Epithelial cell of proximal tubule (primary cell): ENCODE measurements around the gene CENPU. TPM values are rescaled to one million over a fixed set of nuclear protein-coding genes. Genes with fewer than 3 reads are reported as not detected.

ENCODE experiments used
- DNase-seq: peaks from one replicate; pipeline ENCODE4 v3.0.0-alpha.2; 2011; ENCODE audit warnings: low read depth
- H3K4me3 ChIP-seq: 2 replicates; pipeline ENCODE4 v1.5.1; 2011; ENCODE audit warnings: low read depth, mild to moderate bottlenecking, low read length
- CTCF ChIP-seq: conservative IDR thresholded peaks from 2 replicates; pipeline ENCODE4 v1.5.1; 2012; ENCODE audit warnings: low read depth, mild to moderate bottlenecking, low read length
- total RNA-seq: library from RNA; depleted of rRNA; stranded (reverse); fragments of >200 nt; gene quantifications from 2 replicates; pipeline ENCODE4 v1.2.3, GENCODE V29; 2015

Gene CENPU
- total RNA-seq, 1 donor from 2014 or later = 75.8 TPM

- TF ChIP-seq CTCF = no peak
- no peak for DNase-seq
- no peak overlapping the region for H3K4me3 ChIP-seq
These were observed 20.0 kb downstream of the CENPU start for GRCh38 chr4:184713887-184714286.

DNA sequence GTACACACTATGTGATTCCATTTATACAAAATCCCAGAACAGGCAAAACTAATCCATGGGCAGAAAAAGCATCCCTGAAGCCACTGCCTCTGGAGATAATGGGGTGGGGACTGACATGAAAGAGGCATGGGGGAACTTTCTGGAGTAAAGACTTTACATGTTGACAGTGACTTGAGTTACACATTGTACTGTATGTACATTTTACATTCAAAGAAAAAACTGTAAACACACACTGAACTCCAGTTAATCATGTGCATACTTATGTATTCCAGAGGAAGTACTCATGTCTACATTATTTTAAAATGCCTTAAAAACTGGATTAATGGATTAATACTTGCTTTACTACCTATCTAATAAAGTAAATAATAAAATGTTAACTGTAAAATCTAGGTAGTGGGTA lies 21.6 kb downstream of the CENPU start:
- DNase-seq = no peak
- H3K4me3 ChIP-seq = no peak overlapping the region
- no peak for TF ChIP-seq CTCF

DNA sequence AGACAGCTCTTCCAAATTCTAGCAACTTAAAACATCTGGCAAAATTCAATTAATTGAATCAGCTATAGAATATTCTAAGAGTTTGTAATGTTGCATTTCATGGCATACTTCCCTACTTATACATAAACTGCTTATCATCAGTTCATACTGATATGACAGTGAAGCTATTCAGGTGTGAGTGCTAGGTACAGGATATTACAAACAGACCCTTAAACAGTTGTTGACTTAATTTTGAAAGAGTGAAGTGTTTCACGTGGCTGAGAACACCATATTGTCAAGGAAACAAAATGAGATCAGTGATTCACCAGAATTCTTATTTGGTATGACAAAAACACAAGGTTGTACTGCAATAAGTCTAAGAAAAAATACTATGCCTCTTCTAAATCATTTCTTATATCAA lies 27.4 kb downstream of the CENPU start:
- no peak for DNase-seq
- no peak overlapping the region for H3K4me3 ChIP-seq
- TF ChIP-seq CTCF = no peak

GRCh38 chr4:184705692-184706091 lies 28.2 kb downstream of the CENPU start:
- H3K4me3 ChIP-seq = no peak overlapping the region
- TF ChIP-seq CTCF = no peak
- DNase-seq = no peak

DNA sequence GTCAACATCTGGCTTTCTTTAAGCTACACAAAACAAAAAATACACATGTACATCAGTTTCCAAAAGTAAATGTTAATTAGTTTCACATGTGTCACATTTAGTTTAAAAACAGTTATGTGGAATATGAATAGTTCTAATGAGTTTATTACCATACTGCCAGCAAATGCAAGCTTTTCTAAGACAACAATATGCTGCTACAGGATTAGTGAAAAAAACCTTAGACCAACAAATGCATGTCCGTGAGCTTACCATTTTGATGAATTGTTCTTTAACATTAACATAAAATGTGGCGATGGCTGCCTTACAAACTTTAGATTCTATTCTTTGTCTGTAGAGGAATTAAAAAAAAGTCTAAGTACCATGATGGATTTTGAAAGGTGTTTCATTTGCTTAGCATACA lies 31.8 kb downstream of the CENPU start:
- no peak overlapping the region for H3K4me3 ChIP-seq
- no peak for TF ChIP-seq CTCF
- DNase-seq = no peak

- no peak for DNase-seq
- H3K4me3 ChIP-seq = no peak overlapping the region
- TF ChIP-seq CTCF = no peak
These were observed 34.0 kb downstream of the CENPU start for GRCh38 chr4:184699941-184700340.

DNA sequence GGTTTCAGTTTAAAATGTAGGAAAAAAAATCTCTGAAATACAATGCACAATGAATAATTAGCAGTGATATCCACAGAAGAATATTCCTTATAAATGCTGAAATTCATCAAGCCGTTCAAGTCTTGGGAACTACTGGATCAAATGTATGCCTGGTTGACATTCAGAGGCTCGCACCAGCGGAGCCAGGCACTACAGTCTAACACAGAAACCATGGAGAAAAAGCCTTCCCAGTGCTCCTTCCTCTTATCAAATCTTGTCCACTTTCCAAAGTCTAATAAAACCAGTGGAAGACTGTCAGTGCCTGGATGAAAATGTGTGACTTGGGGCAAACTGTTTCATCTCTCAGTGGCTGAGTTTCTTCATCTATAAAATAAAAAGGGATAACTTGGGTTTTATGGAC lies 35.9 kb downstream of the CENPU start:
- no peak overlapping the region for H3K4me3 ChIP-seq
- DNase-seq = no peak
- no peak for TF ChIP-seq CTCF
